NCI-H128 (cell line): ENCODE results near the gene TMEM164.
A peak's percentile ranks its signal among the peaks of the same experiment; 100 is the strongest.

Experiments used
- DNase-seq: peaks from one replicate; lab custom pipeline; 2025; ENCODE audit not compliant: unreplicated experiment; lab: John Stamatoyannopoulos, UW

Gene TMEM164

DNA sequence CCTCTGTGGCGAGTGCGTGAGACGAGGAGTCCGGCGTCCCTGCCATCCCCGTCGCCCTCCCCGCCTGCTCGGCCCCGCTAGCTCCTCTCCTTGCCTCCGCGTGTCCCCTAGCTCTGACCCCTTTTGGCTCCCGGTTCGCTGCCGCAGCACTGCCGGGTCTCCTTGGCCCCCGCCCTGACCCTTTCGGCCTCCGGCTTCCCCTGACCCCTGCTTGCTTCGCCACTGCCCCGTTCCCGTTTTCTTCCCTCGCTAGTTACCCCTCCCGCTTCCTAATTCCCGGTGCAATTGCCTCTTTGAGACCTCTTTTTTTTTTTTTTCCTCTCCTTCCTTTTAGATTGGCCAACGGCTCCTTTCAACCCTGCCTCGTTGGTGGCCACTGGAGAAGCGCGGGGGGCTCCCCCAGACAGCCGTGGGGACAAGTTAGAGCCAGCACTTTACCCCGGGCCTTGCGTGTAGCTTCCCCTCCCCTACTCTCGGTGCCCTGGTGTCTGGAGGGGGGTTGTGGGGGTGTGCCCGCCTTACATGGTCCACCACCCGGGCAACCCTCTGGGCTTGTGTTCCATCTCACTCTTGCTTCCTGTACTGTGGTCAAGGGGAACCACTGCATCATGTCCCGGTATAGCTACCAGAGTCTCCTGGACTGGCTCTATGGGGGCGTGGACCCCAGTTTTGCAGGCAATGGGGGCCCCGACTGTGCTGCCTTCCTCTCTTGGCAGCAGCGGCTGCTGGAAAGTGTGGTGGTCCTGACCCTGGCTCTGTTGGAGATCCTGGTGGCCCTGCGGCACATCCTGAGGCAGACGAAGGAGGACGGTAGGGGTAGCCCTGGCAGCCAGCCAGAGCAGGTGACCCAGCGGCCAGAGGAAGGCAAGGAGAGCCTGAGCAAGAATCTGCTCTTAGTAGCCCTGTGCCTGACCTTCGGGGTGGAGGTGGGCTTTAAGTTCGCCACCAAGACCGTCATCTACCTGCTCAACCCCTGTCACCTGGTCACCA, 548 bp downstream of the TMEM164 start:
- no peak for DNase-seq

DNA sequence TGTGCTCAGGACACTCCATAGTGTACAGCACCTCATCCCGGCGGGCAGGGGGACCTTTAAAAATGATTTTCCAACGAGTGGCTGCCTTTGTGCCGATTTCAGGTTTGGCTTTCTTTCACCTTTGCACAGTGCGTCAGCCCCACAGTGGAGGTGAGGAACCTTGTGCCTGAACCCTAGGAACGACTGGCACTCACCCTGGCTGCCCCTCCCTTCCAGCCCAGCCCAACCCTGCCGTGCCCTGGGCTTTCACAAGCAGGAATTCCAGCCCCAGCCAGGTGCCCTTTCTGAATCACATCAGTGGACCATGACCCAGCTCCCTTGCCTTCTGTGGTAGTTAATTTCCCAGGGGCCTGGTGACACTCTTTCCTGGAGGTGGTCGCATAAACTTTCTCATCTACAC, 1.3 kb downstream of the TMEM164 start:
- DNase-seq: no peak

GRCh38 chrX:110004731-110005369, 1.9 kb downstream of the TMEM164 start:
- no peak for DNase-seq

- DNase-seq: no peak
These were observed 3.2 kb downstream of the TMEM164 start for GRCh38 chrX:110006161-110006560.

- DNase-seq: no peak
These were observed 4.0 kb downstream of the TMEM164 start for GRCh38 chrX:110006821-110007375.

GRCh38 chrX:110008011-110008635, 5.2 kb downstream of the TMEM164 start:
- DNase-seq: no peak

GRCh38 chrX:110012818-110013485, 10.0 kb downstream of the TMEM164 start:
- peak; percentile 13 for DNase-seq

DNA sequence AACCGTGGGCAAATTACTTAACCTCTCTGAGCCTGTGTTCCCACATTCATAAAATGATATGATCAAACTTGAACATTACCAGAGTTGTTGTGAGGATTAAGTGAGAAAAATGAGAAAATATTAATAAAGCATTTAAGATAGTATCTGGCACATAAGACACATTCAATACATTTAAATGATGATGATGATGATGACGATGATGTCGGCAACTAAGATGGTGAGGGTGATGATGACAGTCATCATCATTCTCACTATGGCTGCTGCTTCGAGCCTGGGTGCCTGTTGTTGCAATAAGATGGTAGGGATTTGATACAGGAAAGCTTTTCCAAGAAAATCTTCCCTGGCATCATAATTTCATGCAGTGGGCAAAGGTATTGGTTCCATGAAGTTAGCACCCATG, 11.1 kb downstream of the TMEM164 start:
- no peak for DNase-seq

- no peak for DNase-seq
These were observed 12.1 kb downstream of the TMEM164 start for GRCh38 chrX:110015032-110015431.

- DNase-seq: no peak
These were observed 13.0 kb downstream of the TMEM164 start for GRCh38 chrX:110015915-110016314.

- DNase-seq: no peak
These were observed 17.6 kb downstream of the TMEM164 start for GRCh38 chrX:110020536-110020935.

GRCh38 chrX:110021258-110022022, 18.5 kb downstream of the TMEM164 start:
- DNase-seq: no peak

- DNase-seq: no peak
These were observed 19.9 kb downstream of the TMEM164 start for GRCh38 chrX:110022599-110023448.

DNA sequence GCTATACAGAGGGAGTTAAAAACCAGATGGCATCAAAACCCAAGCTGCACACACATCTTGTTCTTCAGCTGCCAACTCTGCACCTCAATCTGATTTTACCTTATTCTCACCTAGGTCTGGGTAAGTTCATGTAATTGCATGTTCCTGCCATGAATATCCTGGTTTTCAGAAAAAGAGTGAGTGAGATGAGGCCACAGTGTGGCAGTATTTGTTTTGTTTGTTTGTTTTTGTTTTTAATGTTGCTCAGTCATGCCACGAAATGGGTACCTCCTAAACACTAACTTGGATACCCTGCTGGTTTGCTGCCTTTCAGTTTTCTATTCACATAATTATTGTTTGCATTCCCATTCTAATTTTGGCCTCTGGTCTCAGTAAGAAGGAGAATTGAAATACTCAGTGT, 22.5 kb downstream of the TMEM164 start:
- no peak for DNase-seq

DNA sequence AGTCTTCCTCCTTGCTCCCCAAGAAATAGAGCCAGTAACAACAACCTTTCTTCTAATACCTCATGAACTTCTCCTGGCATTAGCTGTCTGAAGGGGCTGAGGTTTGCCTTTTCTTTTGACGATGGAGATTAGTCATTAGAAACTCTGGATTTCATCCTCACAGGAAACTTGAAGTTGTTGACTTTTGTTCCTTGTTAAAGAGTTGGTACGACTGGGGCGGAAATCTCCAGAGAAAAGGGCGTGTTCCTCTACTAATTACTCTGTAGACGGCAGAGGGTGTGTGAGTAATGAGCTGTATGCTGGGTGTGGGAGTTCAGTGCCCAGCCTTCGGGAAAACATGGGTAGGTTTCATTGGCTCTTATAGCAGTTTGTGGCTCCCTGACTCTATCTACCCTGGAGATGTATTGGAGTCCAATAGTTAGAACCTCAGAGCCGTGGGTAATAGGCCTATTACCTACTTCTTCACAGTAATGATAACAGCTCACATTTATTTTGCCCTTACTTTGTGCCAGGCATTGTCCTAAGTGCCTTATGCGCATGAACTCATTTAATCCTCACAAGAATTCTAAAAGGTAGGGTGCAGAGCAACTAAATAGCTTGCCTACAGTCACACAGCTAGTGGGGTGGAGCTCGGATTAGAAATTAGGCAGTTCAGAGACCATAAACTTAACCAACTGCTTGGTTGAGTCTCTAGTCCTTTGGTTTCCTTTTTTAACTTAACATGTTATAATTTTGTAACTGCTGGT, 23.4 kb downstream of the TMEM164 start:
- no peak for DNase-seq

GRCh38 chrX:110032534-110033147, 29.7 kb downstream of the TMEM164 start:
- no peak for DNase-seq

DNA sequence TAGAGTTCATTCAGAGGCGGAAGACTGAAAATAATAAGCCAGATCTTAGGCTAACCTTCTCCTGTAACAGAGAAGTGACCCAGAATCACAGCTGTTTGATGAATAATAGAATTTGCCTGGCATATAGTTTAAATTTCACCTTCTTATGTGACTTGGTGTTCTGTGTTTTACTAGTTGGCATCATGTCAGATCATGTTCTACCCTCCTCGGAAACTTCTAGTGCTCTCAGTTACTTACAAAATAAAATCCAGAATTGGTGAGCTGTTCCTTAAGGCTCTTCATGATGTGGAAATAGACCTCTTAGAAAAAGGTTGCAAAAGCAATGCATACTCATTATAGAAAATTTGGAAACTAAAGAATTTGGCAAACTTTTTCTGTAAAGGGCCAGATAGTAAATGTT, 31.1 kb downstream of the TMEM164 start:
- DNase-seq: no peak
